ENCODE data around the gene TAS2R38.

Gene TAS2R38

GRCh38 chr7:142006577-142006976 is 33.0 kb upstream of the TAS2R38 start:
- no peak overlapping the region for H3K4me3 ChIP-seq (ENCODE audit: control insufficient read depth, low read depth, low read length)
- no peak for DNase-seq (ENCODE audit: low read depth)
- TF ChIP-seq, protein P1, sequence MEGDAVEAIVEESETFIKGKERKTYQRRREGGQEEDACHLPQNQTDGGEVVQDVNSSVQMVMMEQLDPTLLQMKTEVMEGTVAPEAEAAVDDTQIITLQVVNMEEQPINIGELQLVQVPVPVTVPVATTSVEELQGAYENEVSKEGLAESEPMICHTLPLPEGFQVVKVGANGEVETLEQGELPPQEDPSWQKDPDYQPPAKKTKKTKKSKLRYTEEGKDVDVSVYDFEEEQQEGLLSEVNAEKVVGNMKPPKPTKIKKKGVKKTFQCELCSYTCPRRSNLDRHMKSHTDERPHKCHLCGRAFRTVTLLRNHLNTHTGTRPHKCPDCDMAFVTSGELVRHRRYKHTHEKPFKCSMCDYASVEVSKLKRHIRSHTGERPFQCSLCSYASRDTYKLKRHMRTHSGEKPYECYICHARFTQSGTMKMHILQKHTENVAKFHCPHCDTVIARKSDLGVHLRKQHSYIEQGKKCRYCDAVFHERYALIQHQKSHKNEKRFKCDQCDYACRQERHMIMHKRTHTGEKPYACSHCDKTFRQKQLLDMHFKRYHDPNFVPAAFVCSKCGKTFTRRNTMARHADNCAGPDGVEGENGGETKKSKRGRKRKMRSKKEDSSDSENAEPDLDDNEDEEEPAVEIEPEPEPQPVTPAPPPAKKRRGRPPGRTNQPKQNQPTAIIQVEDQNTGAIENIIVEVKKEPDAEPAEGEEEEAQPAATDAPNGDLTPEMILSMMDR (conservative IDR thresholded peaks at IDR 0.05; ENCODE audit: control insufficient read depth, insufficient read depth, low read depth, low read length): no peak

- peak; percentile 8 for DNase-seq (ENCODE audit: low read depth)
- TF ChIP-seq, protein P1 (conservative IDR thresholded peaks at IDR 0.05; ENCODE audit: control insufficient read depth, insufficient read depth, low read depth, low read length): no peak
Measured at GRCh38 chr7:142002179-142002578, 28.6 kb upstream of the TAS2R38 start.

DNA sequence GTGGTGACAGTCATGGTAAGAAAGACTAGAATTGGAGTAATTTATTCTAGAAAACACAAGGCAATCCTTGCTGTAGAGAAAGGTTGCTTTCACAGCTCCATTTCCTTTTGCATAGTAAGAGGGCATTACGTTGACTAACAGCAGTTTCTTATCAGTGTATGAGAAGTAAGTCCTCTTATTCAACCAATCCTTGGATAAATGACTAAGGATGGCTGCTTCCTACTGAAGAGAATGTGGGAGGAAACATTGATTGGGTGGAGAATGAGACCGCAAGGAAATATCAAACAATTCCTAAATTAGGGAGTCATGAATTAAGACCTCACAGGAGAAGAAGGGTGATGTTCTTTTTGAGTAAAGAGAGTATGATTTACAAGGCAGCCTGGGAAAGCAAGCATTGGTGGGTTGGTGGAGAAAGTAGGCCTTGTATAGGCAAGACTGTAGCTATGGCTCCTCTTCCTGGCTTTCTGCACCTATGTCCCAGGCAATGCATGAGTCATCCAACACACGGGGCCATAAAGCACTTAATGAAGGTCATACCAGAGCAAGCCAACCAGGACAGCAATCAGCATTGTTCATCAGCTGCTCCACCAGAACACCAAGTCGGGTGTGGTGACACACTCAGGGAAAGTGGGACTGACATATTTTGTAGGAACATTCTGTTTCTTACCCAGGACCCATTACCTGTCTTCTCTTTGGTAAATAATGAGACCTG is 27.7 kb upstream of the TAS2R38 start:
- TF ChIP-seq, protein P1 (conservative IDR thresholded peaks at IDR 0.05; ENCODE audit: control insufficient read depth, insufficient read depth, low read depth, low read length): no peak
- peak; percentile 41 for DNase-seq (ENCODE audit: low read depth)
- no peak overlapping the region for H3K4me3 ChIP-seq (ENCODE audit: control insufficient read depth, low read depth, low read length)

More at GRCh38 chr7:142002179-142002578, 28.6 kb upstream of the TAS2R38 start:
- H3K4me3 ChIP-seq (ENCODE audit: control insufficient read depth, low read depth, low read length): no peak overlapping the region

DNA sequence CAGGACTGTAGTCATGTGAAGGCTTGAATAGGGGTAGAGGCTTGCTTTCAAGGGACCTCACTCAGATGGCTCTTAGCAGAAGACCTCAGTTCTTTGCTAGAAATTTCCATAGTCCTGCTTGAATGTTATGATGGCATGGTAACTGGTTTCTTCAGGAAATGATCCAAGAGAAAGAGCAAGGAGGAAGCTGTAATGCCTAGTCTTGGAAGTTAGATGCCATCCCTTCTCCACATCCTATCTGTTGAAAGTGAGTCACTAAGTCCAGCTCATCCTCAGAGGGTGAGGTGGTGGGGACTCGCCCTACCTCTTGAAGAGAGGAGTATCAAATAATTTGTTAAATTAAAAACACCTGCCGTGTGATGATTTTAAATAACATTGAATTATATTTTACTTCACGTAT is 26.7 kb upstream of the TAS2R38 start:
- TF ChIP-seq, protein P1 (conservative IDR thresholded peaks at IDR 0.05; ENCODE audit: control insufficient read depth, insufficient read depth, low read depth, low read length): no peak
- peak; percentile 33 for DNase-seq (ENCODE audit: low read depth)
- no peak overlapping the region for H3K4me3 ChIP-seq (ENCODE audit: control insufficient read depth, low read depth, low read length)

DNA sequence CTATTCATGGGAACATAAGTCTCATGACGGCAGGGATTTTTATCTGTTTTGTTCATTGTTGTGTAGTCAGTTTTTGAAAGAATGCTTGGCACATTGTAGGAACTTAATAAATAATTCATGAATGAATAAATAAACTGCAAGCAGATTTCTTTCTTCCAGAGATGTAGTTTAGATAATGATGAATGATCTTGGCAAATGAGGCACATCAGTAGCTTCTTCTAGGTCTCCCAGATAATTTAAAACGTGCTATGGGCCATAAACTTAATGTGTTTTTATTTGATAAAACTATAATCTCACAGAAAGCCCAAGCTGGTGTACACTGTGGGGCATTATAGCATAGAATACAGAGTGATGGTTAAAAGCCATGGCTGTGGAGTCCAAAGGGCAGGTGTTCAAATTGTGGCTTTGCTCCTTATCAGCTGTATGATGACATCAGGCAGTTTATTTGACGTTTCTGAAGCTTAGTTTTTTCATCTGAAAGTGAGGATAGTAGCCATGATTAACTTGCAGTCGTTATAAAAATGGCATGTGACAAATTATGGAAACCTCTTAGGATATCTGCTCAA is 25.6 kb upstream of the TAS2R38 start:
- TF ChIP-seq, protein P1 (conservative IDR thresholded peaks at IDR 0.05; ENCODE audit: control insufficient read depth, insufficient read depth, low read depth, low read length): no peak
- no peak overlapping the region for H3K4me3 ChIP-seq (ENCODE audit: control insufficient read depth, low read depth, low read length)
- DNase-seq (ENCODE audit: low read depth): no peak

DNA sequence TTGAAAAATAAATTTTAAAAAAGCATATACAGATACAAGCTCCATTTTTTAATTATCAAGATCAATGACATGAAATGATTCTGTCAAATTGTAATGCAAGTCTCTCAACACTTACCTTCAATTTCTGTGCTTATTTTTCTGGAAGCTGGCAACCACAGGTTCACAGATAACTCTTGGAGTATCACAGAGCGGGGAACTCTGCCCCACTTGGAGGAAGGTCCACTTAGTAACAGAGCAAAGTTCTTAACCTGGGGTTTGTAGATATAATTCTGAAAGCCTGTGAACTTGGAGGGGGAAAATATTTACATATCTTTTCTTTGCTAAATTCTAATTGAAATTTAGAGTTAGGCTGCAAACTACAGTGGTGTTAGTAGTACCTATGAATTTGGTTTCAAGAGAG is 19.8 kb upstream of the TAS2R38 start:
- no peak for DNase-seq (ENCODE audit: low read depth)
- TF ChIP-seq, protein P1 (conservative IDR thresholded peaks at IDR 0.05; ENCODE audit: control insufficient read depth, insufficient read depth, low read depth, low read length): no peak
- no peak overlapping the region for H3K4me3 ChIP-seq (ENCODE audit: control insufficient read depth, low read depth, low read length)

Data from fibroblast of mammary gland (primary cell).